H9 (cell line): ENCODE data around the gene IL31. TPM values are rescaled to one million over a fixed set of nuclear protein-coding genes. Genes with fewer than 3 reads are reported as not detected.
"Not testable (repeated sequence)": the region's sequence is repeated elsewhere in the genome, so short reads cannot be mapped to it uniquely, and the experiment has no call there.

Source experiments
- DNase-seq: peaks from one replicate; pipeline ENCODE4 v3.0.0-alpha.2; 2017
- H2AFZ ChIP-seq: one replicate; pipeline ENCODE4 v1.6.1; 2013; ENCODE audit warnings: mild to moderate bottlenecking, low read length, control low read depth, moderate library complexity
- H2AK5ac ChIP-seq: 2 replicates; pipeline ENCODE4 v1.6.1; 2013; ENCODE audit warnings: low read length, control low read depth, mixed read lengths; ENCODE audit not compliant: insufficient read length
- H2BK120ac ChIP-seq: one replicate; pipeline ENCODE4 v1.6.1; 2013; ENCODE audit warnings: low read depth, mild to moderate bottlenecking, low read length, control low read depth, inconsistent platforms; ENCODE audit not compliant: poor library complexity, severe bottlenecking
- H2BK12ac ChIP-seq: 2 replicates; pipeline ENCODE4 v1.6.1; 2013; ENCODE audit warnings: low read length, control low read depth, mixed read lengths, low read depth; ENCODE audit not compliant: insufficient read length
- H2BK15ac ChIP-seq: 2 replicates; pipeline ENCODE4 v1.6.1; 2013; ENCODE audit warnings: low read depth, low read length, control low read depth
- H2BK20ac ChIP-seq: one replicate; pipeline ENCODE4 v1.6.1; 2013; ENCODE audit warnings: low read depth, mild to moderate bottlenecking, low read length, control low read depth, inconsistent platforms; ENCODE audit not compliant: poor library complexity, severe bottlenecking
- H2BK5ac ChIP-seq: 2 replicates; pipeline ENCODE4 v1.6.1; 2013; ENCODE audit warnings: low read length, control low read depth, mixed read lengths; ENCODE audit not compliant: insufficient read length
- H3K14ac ChIP-seq: 2 replicates; pipeline ENCODE4 v1.6.1; 2013; ENCODE audit warnings: low read length, control low read depth; ENCODE audit not compliant: insufficient read depth
- H3K18ac ChIP-seq: 2 replicates; pipeline ENCODE4 v1.6.1; 2013; ENCODE audit warnings: low read depth, mild to moderate bottlenecking, mixed read lengths, low read length, control low read depth; ENCODE audit not compliant: insufficient read length
- H3K23ac ChIP-seq: 2 replicates; pipeline ENCODE4 v1.6.1; 2013; ENCODE audit warnings: low read length, control low read depth, mixed read lengths, low read depth; ENCODE audit not compliant: insufficient read length
- H3K23me2 ChIP-seq: 2 replicates; pipeline ENCODE4 v1.6.1; 2013; ENCODE audit warnings: low read depth, mild to moderate bottlenecking, mixed read lengths, low read length, control low read depth; ENCODE audit not compliant: insufficient read length, poor library complexity, severe bottlenecking
- H3K27ac ChIP-seq: 2 replicates; pipeline ENCODE4 v1.5.1; 2013; ENCODE audit warnings: low read length, control low read depth, mixed read lengths, low read depth; ENCODE audit not compliant: insufficient read length
- H3K27me3 ChIP-seq: 2 replicates; pipeline ENCODE4 v1.6.1; 2013; ENCODE audit warnings: low read length, control low read depth, inconsistent platforms; ENCODE audit not compliant: insufficient read depth
- H3K4ac ChIP-seq: 2 replicates; pipeline ENCODE4 v1.6.1; 2013; ENCODE audit warnings: low read depth, mild to moderate bottlenecking, control low read depth, inconsistent platforms, low read length, moderate library complexity
- H3K4me1 ChIP-seq: 2 replicates; pipeline ENCODE4 v1.6.1; 2013; ENCODE audit warnings: low read length, control low read depth, inconsistent platforms; ENCODE audit not compliant: insufficient read depth
- H3K4me2 ChIP-seq: 2 replicates; pipeline ENCODE4 v1.6.1; 2013; ENCODE audit warnings: low read length, control low read depth, mixed read lengths; ENCODE audit not compliant: insufficient read length, insufficient read depth
- H3K56ac ChIP-seq: 2 replicates; pipeline ENCODE4 v1.6.1; 2013; ENCODE audit warnings: low read depth, mild to moderate bottlenecking, mixed read lengths, low read length, control low read depth; ENCODE audit not compliant: insufficient read length
- H3K79me1 ChIP-seq: 2 replicates; pipeline ENCODE4 v1.6.1; 2013; ENCODE audit warnings: low read depth, mild to moderate bottlenecking, moderate library complexity, low read length, control low read depth, inconsistent platforms; ENCODE audit not compliant: insufficient read depth, poor library complexity, severe bottlenecking
- H3K79me2 ChIP-seq: 2 replicates; pipeline ENCODE4 v1.6.1; 2013; ENCODE audit warnings: low read length, control low read depth, inconsistent platforms; ENCODE audit not compliant: insufficient read depth
- H3K9ac ChIP-seq: 2 replicates; pipeline ENCODE4 v1.6.1; 2013; ENCODE audit warnings: low read length, control low read depth, mixed read lengths; ENCODE audit not compliant: insufficient read length; ENCODE audit errors: extremely low read depth
- H3K9me3 ChIP-seq: one replicate; pipeline ENCODE4 v1.6.1; 2013; ENCODE audit warnings: low read depth, low read length, inconsistent platforms; ENCODE audit not compliant: control insufficient read depth
- H3T11ph ChIP-seq: one replicate; pipeline ENCODE4 v1.6.1; 2013; ENCODE audit warnings: mild to moderate bottlenecking, low read length, control low read depth, inconsistent platforms
- H4K20me1 ChIP-seq: one replicate; pipeline ENCODE4 v1.6.1; 2013; ENCODE audit not compliant: control insufficient read depth, insufficient read length, insufficient read depth
- H4K5ac ChIP-seq: 2 replicates; pipeline ENCODE4 v1.6.1; 2013; ENCODE audit warnings: low read depth, mild to moderate bottlenecking, mixed read lengths, low read length, control low read depth; ENCODE audit not compliant: insufficient read length
- H4K8ac ChIP-seq: replicated peaks from 2 replicates; pipeline ENCODE4 v1.6.1; 2013; ENCODE audit warnings: low read length, control low read depth, mixed read lengths, low read depth; ENCODE audit not compliant: insufficient read length
- H4K91ac ChIP-seq: 2 replicates; pipeline ENCODE4 v1.6.1; 2013; ENCODE audit warnings: low read depth, mild to moderate bottlenecking, moderate library complexity, mixed read lengths, low read length, control low read depth; ENCODE audit not compliant: insufficient read length
- H3K27ac Mint-ChIP-seq, 3 experiments: 2 replicates in 2 of 3; 3 replicates in 1 of 3; pipeline ENCODE4 v1.8.0; 2020 to 2021; ENCODE audit warnings: mixed read lengths in 3 of 3, mild to moderate bottlenecking in 1 of 3, moderate library complexity in 1 of 3
- H3K27me3 Mint-ChIP-seq: 2 replicates; pipeline ENCODE4 v1.8.0; 2021; ENCODE audit warnings: low read depth, mild to moderate bottlenecking, moderate library complexity, mixed read lengths
- H3K36me3 Mint-ChIP-seq, 3 experiments: 2 replicates in 2 of 3; 3 replicates in 1 of 3; pipeline ENCODE4 v1.8.0; 2020 to 2021; ENCODE audit warnings: low read depth in 3 of 3, mixed read lengths in 3 of 3; ENCODE audit not compliant: insufficient read depth in 1 of 3
- H3K4me1 Mint-ChIP-seq, 2 experiments: 2 replicates each; pipeline ENCODE4 v1.8.0; 2020; ENCODE audit warnings: mixed read lengths in 2 of 2
- H3K4me3 Mint-ChIP-seq, 2 experiments: 2 replicates in 1 of 2; 3 replicates in 1 of 2; pipeline ENCODE4 v1.8.0; 2020 to 2021; ENCODE audit warnings: mild to moderate bottlenecking in 2 of 2, mixed read lengths in 2 of 2, moderate library complexity in 1 of 2
- H3K9me3 Mint-ChIP-seq, 2 experiments: 2 replicates in 1 of 2; 3 replicates in 1 of 2; pipeline ENCODE4 v1.8.0; 2020; ENCODE audit warnings: mild to moderate bottlenecking in 2 of 2, mixed read lengths in 2 of 2, moderate library complexity in 1 of 2
- WGBS: extraction: QIAGEN DNeasy Blood & Tissue Kit; methylation state at CpG from one replicate; pipeline ENCODE4 v1.1.7; 2013; ENCODE audit warnings: missing lambda C conversion rate, low lambda C conversion rate, mixed read lengths; ENCODE audit not compliant: insufficient read length; ENCODE audit errors: extremely low coverage; 5-methylcytosine and 5-hydroxymethylcytosine counted together
- total RNA-seq: library from RNA; stranded (reverse); gene quantifications from 2 replicates; pipeline ENCODE4 v1.2.1, GENCODE V29; 2021
- TF ChIP-seq, protein P1 (sequence below): fragments of 200-600 bp; sonication (generic); conservative IDR thresholded peaks from 3 replicates; pipeline ENCODE4 v1.8.0; 2021; ENCODE audit warnings: antibody characterized with exemption, mild to moderate bottlenecking

Gene IL31
- total RNA-seq, 1 experiment from 2014 or later: not detected

- Histone ChIP-seq H2BK120ac (no peak within 1 kb of the TSS), H3T11ph (no peak within 1 kb of the TSS), H3K27ac (no peak within 1 kb of the TSS), H3K9me3 (no peaks in the 10 kb centered on the region), H4K8ac (no peak within 1 kb of the TSS), H3K27me3 (peaks cover 4% of the 10 kb centered on the region; the same call in 1 of the 2 replicates), H3K9ac (no peak within 1 kb of the TSS), H3K4me2 (peak within 1 kb of the TSS; percentile 48), H3K4me1 (no peaks in the 10 kb centered on the region; the same call in 1 of the 2 replicates), H2AFZ (no peak within 1 kb of the TSS), H2AK5ac (no peak within 1 kb of the TSS), H2BK15ac (no peak within 1 kb of the TSS), H2BK5ac (no peak within 1 kb of the TSS), H3K23ac (no peak within 1 kb of the TSS), H3K56ac (no peak within 1 kb of the TSS), H4K91ac (no peak within 1 kb of the TSS), H4K20me1 (no peaks in the 10 kb centered on the region), H2BK12ac (no peak within 1 kb of the TSS), H3K79me1 (no peaks in the 10 kb centered on the region), H2BK20ac (no peak within 1 kb of the TSS), H3K4ac (no peak within 1 kb of the TSS), H3K23me2 (peaks cover 7% of the 10 kb centered on the region), H3K14ac (no peak within 1 kb of the TSS; the same call in 1 of the 2 replicates), H3K18ac (no peak within 1 kb of the TSS), H3K79me2 (no peaks in the 10 kb centered on the region), H4K5ac (no peak within 1 kb of the TSS)
- TF ChIP-seq, protein P1, sequence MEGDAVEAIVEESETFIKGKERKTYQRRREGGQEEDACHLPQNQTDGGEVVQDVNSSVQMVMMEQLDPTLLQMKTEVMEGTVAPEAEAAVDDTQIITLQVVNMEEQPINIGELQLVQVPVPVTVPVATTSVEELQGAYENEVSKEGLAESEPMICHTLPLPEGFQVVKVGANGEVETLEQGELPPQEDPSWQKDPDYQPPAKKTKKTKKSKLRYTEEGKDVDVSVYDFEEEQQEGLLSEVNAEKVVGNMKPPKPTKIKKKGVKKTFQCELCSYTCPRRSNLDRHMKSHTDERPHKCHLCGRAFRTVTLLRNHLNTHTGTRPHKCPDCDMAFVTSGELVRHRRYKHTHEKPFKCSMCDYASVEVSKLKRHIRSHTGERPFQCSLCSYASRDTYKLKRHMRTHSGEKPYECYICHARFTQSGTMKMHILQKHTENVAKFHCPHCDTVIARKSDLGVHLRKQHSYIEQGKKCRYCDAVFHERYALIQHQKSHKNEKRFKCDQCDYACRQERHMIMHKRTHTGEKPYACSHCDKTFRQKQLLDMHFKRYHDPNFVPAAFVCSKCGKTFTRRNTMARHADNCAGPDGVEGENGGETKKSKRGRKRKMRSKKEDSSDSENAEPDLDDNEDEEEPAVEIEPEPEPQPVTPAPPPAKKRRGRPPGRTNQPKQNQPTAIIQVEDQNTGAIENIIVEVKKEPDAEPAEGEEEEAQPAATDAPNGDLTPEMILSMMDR: no peak
- no peaks in the 10 kb centered on the region for H3K9me3 Mint-ChIP-seq
- no peak within 1 kb of the TSS; a peak in 1 of 7 replicates for H3K27ac Mint-ChIP-seq
- peak within 1 kb of the TSS; percentile 64 to 83 for H3K4me3 Mint-ChIP-seq
- H3K36me3 Mint-ChIP-seq: peaks cover 12 to 15% (median 13%) of the 10 kb centered on the region in 3 experiments; a peak in 6 of 7 replicates
- WGBS: no CpG with 5 or more reads among the region's 104 CpGs
- H3K27me3 Mint-ChIP-seq: peaks cover 54% of the 10 kb centered on the region
- peaks cover 24 to 27% of the 10 kb centered on the region in 2 experiments for H3K4me1 Mint-ChIP-seq
- peak; percentile 84 for DNase-seq
Observed at GRCh38 chr12:122203301-122204166, 29.5 kb upstream of the IL31 start, which contains the start of gene B3GNT4. TSS of gene B3GNT4 (plus strand) at chr12:122203709. CDS start at chr12:122204619, 910 bp downstream.

GRCh38 chr12:122202811-122203210 lies 28.8 kb upstream of the IL31 start:
- H4K8ac ChIP-seq, H3K36me3 Mint-ChIP-seq, H3K23me2 ChIP-seq, H3K79me2 ChIP-seq, H3K4ac ChIP-seq, H3T11ph ChIP-seq, H4K5ac ChIP-seq, H3K9ac ChIP-seq, H2AFZ ChIP-seq, H2BK20ac ChIP-seq, H2BK15ac ChIP-seq, H3K56ac ChIP-seq, H3K23ac ChIP-seq, H2BK5ac ChIP-seq, H3K79me1 ChIP-seq, H3K27ac ChIP-seq, H3K14ac ChIP-seq, H2AK5ac ChIP-seq, H3K4me1 ChIP-seq, H4K20me1 ChIP-seq, H2BK12ac ChIP-seq, H3K27ac Mint-ChIP-seq, H3K9me3 ChIP-seq, H2BK120ac ChIP-seq, H3K18ac ChIP-seq, H4K91ac ChIP-seq, DNase-seq, H3K9me3 Mint-ChIP-seq, H3K27me3 ChIP-seq: not testable (repeated sequence)
- H3K4me3 Mint-ChIP-seq: peak overlapping the region; percentile 64 to 83
- peak overlapping the region; percentile 48 for H3K4me2 ChIP-seq
- WGBS: no CpG with 5 or more reads among the region's 19 CpGs
- H3K27me3 Mint-ChIP-seq: peaks cover 55% of the 10 kb centered on the region
- peaks cover 17 to 21% of the 10 kb centered on the region in 2 experiments for H3K4me1 Mint-ChIP-seq
